Measurements from ENCODE around the gene SLC27A5.

The SLC27A5 gene

GRCh38 chr19:58521651-58522050 is 9.9 kb upstream of the SLC27A5 start:
- H3K36me3 ChIP-seq (ENCODE audit: insufficient read depth, insufficient read length, low read length), result peaks cover 10% of the 10 kb centered on the region
- peak overlapping the region; percentile 56 for H3K9ac ChIP-seq (ENCODE audit: insufficient read length, low read depth)
- TF ChIP-seq YY1 (IDR thresholded peaks at IDR 0.05; ENCODE audit: insufficient read depth, insufficient read length), result no peak
- no peak for TF ChIP-seq SUZ12 (IDR thresholded peaks at IDR 0.05; ENCODE audit: extremely low read depth, insufficient read depth, insufficient read length)
- no peak for TF ChIP-seq ZNF274 (IDR thresholded peaks at IDR 0.05; ENCODE audit: low read depth, low read length)
- peaks cover 10% of the 10 kb centered on the region for H3K4me1 ChIP-seq (ENCODE audit: insufficient read depth, insufficient read length)
- peak overlapping the region; percentile 8 for H3K4me3 ChIP-seq (ENCODE audit: insufficient read length, low read depth)
- H3K9me3 ChIP-seq (ENCODE audit: insufficient read depth, low read length), result no peaks in the 10 kb centered on the region
- no peaks in the 10 kb centered on the region for H3K27me3 ChIP-seq (ENCODE audit: insufficient read depth, insufficient read length)
- DNase-seq (ENCODE audit: low read depth, low spot score), result no peak

DNA sequence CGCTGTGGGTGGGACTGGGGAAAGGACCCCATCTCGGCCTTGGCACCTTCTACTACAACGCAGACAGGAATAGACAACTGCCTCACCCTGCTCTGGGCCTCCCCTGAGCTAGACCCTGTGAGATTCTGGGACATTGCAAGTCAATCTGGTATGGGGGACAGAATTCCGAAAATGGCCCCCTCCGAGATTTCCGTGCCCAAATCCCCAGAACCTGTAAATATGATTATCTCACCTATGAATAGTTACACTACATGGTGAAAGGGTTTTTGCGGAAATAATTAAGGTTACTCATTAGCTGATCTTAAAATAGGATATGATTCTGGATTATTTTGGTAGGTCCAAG is 8.4 kb upstream of the SLC27A5 start:
- peaks cover 14% of the 10 kb centered on the region for H3K4me1 ChIP-seq (ENCODE audit: insufficient read depth, insufficient read length)
- no peak for DNase-seq (ENCODE audit: low read depth, low spot score)
- H3K9ac ChIP-seq (ENCODE audit: insufficient read length, low read depth), result peak overlapping the region; percentile 79
- TF ChIP-seq YY1 (IDR thresholded peaks at IDR 0.05; ENCODE audit: insufficient read depth, insufficient read length), result no peak
- no peak for TF ChIP-seq ZNF274 (IDR thresholded peaks at IDR 0.05; ENCODE audit: low read depth, low read length)
- no peak for TF ChIP-seq SUZ12 (IDR thresholded peaks at IDR 0.05; ENCODE audit: extremely low read depth, insufficient read depth, insufficient read length)
- peaks cover 14% of the 10 kb centered on the region for H3K36me3 ChIP-seq (ENCODE audit: insufficient read depth, insufficient read length, low read length)
- H3K4me3 ChIP-seq (ENCODE audit: insufficient read length, low read depth), result peak overlapping the region; percentile 59
- no peaks in the 10 kb centered on the region for H3K27me3 ChIP-seq (ENCODE audit: insufficient read depth, insufficient read length)
- no peaks in the 10 kb centered on the region for H3K9me3 ChIP-seq (ENCODE audit: insufficient read depth, low read length)

- peaks cover 15% of the 10 kb centered on the region for H3K4me1 ChIP-seq (ENCODE audit: insufficient read depth, insufficient read length)
Observed at GRCh38 chr19:58519355-58520256, 7.8 kb upstream of the SLC27A5 start, which contains the start of gene ZBTB45. ZBTB45 (minus strand) TSS chr19:58519810; CDS start chr19:58517673, 2,137 bp downstream.

GRCh38 chr19:58519087-58519354 is 7.2 kb upstream of the SLC27A5 start:
- TF ChIP-seq SUZ12 (IDR thresholded peaks at IDR 0.05; ENCODE audit: extremely low read depth, insufficient read depth, insufficient read length), result no peak
- no peak for TF ChIP-seq YY1 (IDR thresholded peaks at IDR 0.05; ENCODE audit: insufficient read depth, insufficient read length)
- TF ChIP-seq ZNF274 (IDR thresholded peaks at IDR 0.05; ENCODE audit: low read depth, low read length), result no peak
- peak overlapping the region; percentile 59 for H3K4me3 ChIP-seq (ENCODE audit: insufficient read length, low read depth)
- H3K27me3 ChIP-seq (ENCODE audit: insufficient read depth, insufficient read length), result no peaks in the 10 kb centered on the region
- H3K4me1 ChIP-seq (ENCODE audit: insufficient read depth, insufficient read length), result peaks cover 15% of the 10 kb centered on the region
- H3K9me3 ChIP-seq (ENCODE audit: insufficient read depth, low read length), result no peaks in the 10 kb centered on the region
- H3K36me3 ChIP-seq (ENCODE audit: insufficient read depth, insufficient read length, low read length), result peaks cover 14% of the 10 kb centered on the region
- DNase-seq (ENCODE audit: low read depth, low spot score), result no peak
- peak overlapping the region; percentile 80 for H3K9ac ChIP-seq (ENCODE audit: insufficient read length, low read depth)

More at GRCh38 chr19:58519355-58520256, 7.8 kb upstream of the SLC27A5 start, which contains the start of gene ZBTB45:
- H3K27me3 ChIP-seq (ENCODE audit: insufficient read depth, insufficient read length), result no peaks in the 10 kb centered on the region
- no peaks in the 10 kb centered on the region for H3K9me3 ChIP-seq (ENCODE audit: insufficient read depth, low read length)
- peaks cover 14% of the 10 kb centered on the region for H3K36me3 ChIP-seq (ENCODE audit: insufficient read depth, insufficient read length, low read length)
- peak within 1 kb of the TSS; percentile 59 for H3K4me3 ChIP-seq (ENCODE audit: insufficient read length, low read depth)
- H3K9ac ChIP-seq (ENCODE audit: insufficient read length, low read depth), result peak within 1 kb of the TSS; percentile 80
- DNase-seq (ENCODE audit: low read depth, low spot score), result peak; percentile 52
- TF ChIP-seq SUZ12 (IDR thresholded peaks at IDR 0.05; ENCODE audit: extremely low read depth, insufficient read depth, insufficient read length) (no peak), YY1 (IDR thresholded peaks at IDR 0.05; ENCODE audit: insufficient read depth, insufficient read length) (peak; percentile 9)

DNA sequence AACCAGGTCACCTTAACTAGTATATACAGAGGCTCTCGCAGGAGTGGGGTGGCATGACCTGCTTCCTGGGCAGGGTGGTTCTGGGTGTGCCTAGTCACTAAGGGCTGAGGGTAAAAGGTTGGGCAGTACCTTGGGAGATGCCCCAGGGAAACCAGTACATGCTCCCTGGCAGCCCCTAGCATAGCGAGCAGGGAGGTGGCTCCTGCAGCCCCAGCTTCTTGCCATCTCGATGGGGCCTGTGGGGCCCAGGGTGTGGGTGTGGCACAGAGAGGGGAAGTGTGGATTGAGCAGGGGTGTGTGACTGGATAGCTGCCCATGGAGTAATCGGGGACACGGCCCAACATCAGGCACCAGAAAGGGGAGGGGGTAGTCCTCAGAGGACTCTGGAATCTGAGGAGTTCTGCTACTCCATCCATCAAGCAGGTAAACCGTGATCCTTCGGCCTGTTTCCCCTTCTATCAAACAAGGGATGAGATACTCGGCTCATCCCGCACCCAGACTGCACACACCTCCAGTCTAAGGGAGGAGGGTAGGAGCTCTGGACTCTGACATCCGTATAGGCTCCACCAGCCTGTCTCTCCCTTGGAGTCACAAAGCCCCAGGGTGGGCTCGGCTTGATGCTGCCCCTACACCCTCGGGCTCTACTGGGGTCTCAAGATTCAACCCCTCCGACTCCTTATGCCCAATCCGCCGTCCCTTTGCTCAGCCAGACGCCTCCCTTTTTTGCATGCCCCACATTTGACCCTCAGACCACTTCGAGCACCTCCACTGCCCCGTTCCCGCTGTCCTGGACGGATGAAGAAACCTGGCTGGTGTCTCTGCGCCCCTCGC is 6.7 kb upstream of the SLC27A5 start:
- DNase-seq (ENCODE audit: low read depth, low spot score), result no peak
- no peaks in the 10 kb centered on the region for H3K9me3 ChIP-seq (ENCODE audit: insufficient read depth, low read length)

DNA sequence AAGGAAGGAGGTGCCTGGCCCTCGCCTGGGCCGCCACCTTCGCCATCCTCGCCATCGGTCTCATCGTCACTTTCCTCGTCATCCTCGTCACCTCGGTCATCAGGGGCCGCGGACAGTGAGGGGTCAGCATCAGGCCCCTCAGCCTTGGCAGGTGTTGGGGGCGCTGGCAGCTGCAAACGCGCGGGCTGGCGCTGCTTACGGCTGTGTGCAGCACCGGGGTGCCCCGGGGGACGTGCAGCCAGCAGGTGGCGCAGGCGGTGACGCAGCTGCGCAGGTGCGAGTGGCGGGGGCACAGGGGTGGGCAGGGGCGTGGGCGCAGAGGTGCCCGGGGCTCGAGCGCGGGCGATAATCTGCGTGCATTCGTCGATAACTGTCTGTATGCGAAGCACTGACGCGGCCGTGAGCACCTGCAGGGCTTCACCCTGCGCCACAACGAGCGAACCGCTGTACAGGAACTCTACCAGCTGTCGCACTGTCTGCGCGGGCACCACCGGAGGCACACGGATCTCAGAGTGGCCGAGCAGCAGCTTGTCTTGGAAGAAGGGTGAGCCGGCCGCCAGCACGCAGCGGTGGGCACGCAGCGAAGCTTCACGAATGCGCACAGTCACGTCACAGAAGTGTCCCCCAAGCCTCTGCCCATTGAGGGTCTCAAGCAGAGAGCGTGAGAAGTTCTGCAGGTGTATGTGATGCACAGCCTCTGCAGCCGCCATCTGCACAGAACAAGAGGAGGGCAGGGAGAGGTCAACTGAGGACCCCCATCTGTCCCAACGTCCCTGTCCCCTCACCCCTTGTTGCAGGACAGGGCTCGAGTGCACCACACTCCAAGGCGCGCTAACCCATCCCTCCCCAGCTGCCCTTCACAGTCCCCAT is 5.4 kb upstream of the SLC27A5 start:
- peak overlapping the region; percentile 42 for H3K9ac ChIP-seq (ENCODE audit: insufficient read length, low read depth)
- TF ChIP-seq ZNF274 (IDR thresholded peaks at IDR 0.05; ENCODE audit: low read depth, low read length) (no peak), SUZ12 (IDR thresholded peaks at IDR 0.05; ENCODE audit: extremely low read depth, insufficient read depth, insufficient read length) (no peak)
- peaks cover 16% of the 10 kb centered on the region for H3K36me3 ChIP-seq (ENCODE audit: insufficient read depth, insufficient read length, low read length)
- no peaks in the 10 kb centered on the region for H3K9me3 ChIP-seq (ENCODE audit: insufficient read depth, low read length)
- H3K4me1 ChIP-seq (ENCODE audit: insufficient read depth, insufficient read length), result peaks cover 15% of the 10 kb centered on the region
- no peak for DNase-seq (ENCODE audit: low read depth, low spot score)
- no peak overlapping the region for H3K4me3 ChIP-seq (ENCODE audit: insufficient read length, low read depth)
- no peaks in the 10 kb centered on the region for H3K27me3 ChIP-seq (ENCODE audit: insufficient read depth, insufficient read length)

More for the DNA sequence above, 6.7 kb upstream of the SLC27A5 start:
- Histone ChIP-seq H3K4me3 (ENCODE audit: insufficient read length, low read depth) (peak overlapping the region; percentile 59), H3K36me3 (ENCODE audit: insufficient read depth, insufficient read length, low read length) (peaks cover 14% of the 10 kb centered on the region), H3K27me3 (ENCODE audit: insufficient read depth, insufficient read length) (no peaks in the 10 kb centered on the region), H3K4me1 (ENCODE audit: insufficient read depth, insufficient read length) (peaks cover 15% of the 10 kb centered on the region), H3K9ac (ENCODE audit: insufficient read length, low read depth) (peak overlapping the region; percentile 80)
- TF ChIP-seq YY1 (IDR thresholded peaks at IDR 0.05; ENCODE audit: insufficient read depth, insufficient read length) (no peak), SUZ12 (IDR thresholded peaks at IDR 0.05; ENCODE audit: extremely low read depth, insufficient read depth, insufficient read length) (no peak), ZNF274 (IDR thresholded peaks at IDR 0.05; ENCODE audit: low read depth, low read length) (no peak)

Data from NT2/D1 (cell line).